Testis (tissue), 3 donors: ENCODE results near the gene ZNF827. TPM values are rescaled to one million over a fixed set of nuclear protein-coding genes. Genes with fewer than 3 reads are reported as not detected.

Experiments
- DNase-seq: peaks from one replicate; pipeline ENCODE4 v3.0.0-alpha.2; 2019
- H3K27ac ChIP-seq, 2 donors: fragments of 200-600 bp; sonication (generic); one replicate each; pipeline ENCODE4 v1.5.1; 2019
- H3K27me3 ChIP-seq: fragments of 200-600 bp; sonication (generic); one replicate; pipeline ENCODE4 v1.5.1; 2019
- H3K36me3 ChIP-seq: fragments of 200-600 bp; sonication (generic); one replicate; pipeline ENCODE4 v1.5.1; 2017; ENCODE audit warnings: low read depth; ENCODE audit errors: missing control alignments
- H3K4me1 ChIP-seq: fragments of 200-600 bp; sonication (generic); one replicate; pipeline ENCODE4 v1.5.1; 2019
- H3K4me3 ChIP-seq, 2 donors: fragments of 200-600 bp; sonication (generic); one replicate each; pipeline ENCODE4 v1.5.1; 2017 to 2019
- H3K9me3 ChIP-seq: fragments of 200-600 bp; sonication (generic); one replicate; pipeline ENCODE4 v1.5.1; 2017
- POLR2A ChIP-seq: fragments of 450-650 bp; IDR thresholded peaks from one replicate; pipeline ENCODE4 v1.6.1; 2017; ENCODE audit warnings: antibody characterized with exemption, mild to moderate bottlenecking, moderate library complexity
- WGBS, 2 donors: methylation state at CpG; one replicate each; pipeline ENCODE4 v1.1.5; 2018; 5-methylcytosine and 5-hydroxymethylcytosine counted together
- intact Hi-C: fragments of 100-400 bp; cut with DNase I; formaldehyde crosslinking; loops from one replicate; pipeline ENCODE4 v1.15.1; 2023; ENCODE audit warnings: low total_unique reads
- polyA plus RNA-seq: library from polyadenylated mRNA; stranded (reverse); fragments of 350-450 nt; fragmentation: Illumina TruSeq; extraction: RNeasy Lipid Tissue Mini Kit (QIAGEN cat#74804); gene quantifications from one replicate; pipeline ENCODE4 v1.2.3, GENCODE V29; 2014; ENCODE audit warnings: low read depth, low replicate concordance; ENCODE audit not compliant: insufficient read depth
- total RNA-seq, 2 donors: library from RNA; depleted of rRNA; stranded (reverse); fragments of >200 nt; gene quantifications; one replicate each; pipeline ENCODE4 v1.2.3, GENCODE V29; 2016
- TF ChIP-seq, protein P1 (sequence below), 3 experiments: fragments of 450-650 bp in 2 of 3; fragments of 200-600 bp in 1 of 3; sonication (generic) in 1 of 3; IDR thresholded peaks; one replicate each; pipeline ENCODE4 v1.5.1; 2016 to 2019; ENCODE audit warnings: antibody characterized with exemption in 3 of 3, mild to moderate bottlenecking in 2 of 3, moderate library complexity in 1 of 3

Gene ZNF827
- total and polyA plus RNA-seq, 3 donors from 2014 or later, result 13.9 to 46.8 (median 37.5) TPM

GRCh38 chr4:145799223-145799622 lies 139.4 kb downstream of the ZNF827 start:
- H3K27me3 ChIP-seq, result no peaks in the 10 kb centered on the region
- H3K9me3 ChIP-seq, result no peaks in the 10 kb centered on the region
- H3K36me3 ChIP-seq, result no peaks in the 10 kb centered on the region
- intact Hi-C loops, result no loop called here
- H3K4me3 ChIP-seq, result no peak overlapping the region
- WGBS, 2 donors, result 82 to 93% methylated on average over 2 of the region's 2 CpGs
- no peak for DNase-seq
- H3K4me1 ChIP-seq, result no peaks in the 10 kb centered on the region
- TF ChIP-seq, protein P1, sequence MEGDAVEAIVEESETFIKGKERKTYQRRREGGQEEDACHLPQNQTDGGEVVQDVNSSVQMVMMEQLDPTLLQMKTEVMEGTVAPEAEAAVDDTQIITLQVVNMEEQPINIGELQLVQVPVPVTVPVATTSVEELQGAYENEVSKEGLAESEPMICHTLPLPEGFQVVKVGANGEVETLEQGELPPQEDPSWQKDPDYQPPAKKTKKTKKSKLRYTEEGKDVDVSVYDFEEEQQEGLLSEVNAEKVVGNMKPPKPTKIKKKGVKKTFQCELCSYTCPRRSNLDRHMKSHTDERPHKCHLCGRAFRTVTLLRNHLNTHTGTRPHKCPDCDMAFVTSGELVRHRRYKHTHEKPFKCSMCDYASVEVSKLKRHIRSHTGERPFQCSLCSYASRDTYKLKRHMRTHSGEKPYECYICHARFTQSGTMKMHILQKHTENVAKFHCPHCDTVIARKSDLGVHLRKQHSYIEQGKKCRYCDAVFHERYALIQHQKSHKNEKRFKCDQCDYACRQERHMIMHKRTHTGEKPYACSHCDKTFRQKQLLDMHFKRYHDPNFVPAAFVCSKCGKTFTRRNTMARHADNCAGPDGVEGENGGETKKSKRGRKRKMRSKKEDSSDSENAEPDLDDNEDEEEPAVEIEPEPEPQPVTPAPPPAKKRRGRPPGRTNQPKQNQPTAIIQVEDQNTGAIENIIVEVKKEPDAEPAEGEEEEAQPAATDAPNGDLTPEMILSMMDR (IDR thresholded peaks at IDR 0.05), result no peak
- no peak for TF ChIP-seq POLR2A
- no peak overlapping the region for H3K27ac ChIP-seq

- Histone ChIP-seq H3K4me3 (no peak overlapping the region), H3K27me3 (no peaks in the 10 kb centered on the region), H3K4me1 (no peaks in the 10 kb centered on the region), H3K9me3 (no peaks in the 10 kb centered on the region), H3K36me3 (no peaks in the 10 kb centered on the region), H3K27ac (no peak overlapping the region)
- intact Hi-C loops, result no loop called here
- no peak for TF ChIP-seq POLR2A
- TF ChIP-seq, protein P1 (IDR thresholded peaks at IDR 0.05), result no peak
- DNase-seq, result no peak
These were observed 141.3 kb downstream of the ZNF827 start for GRCh38 chr4:145797278-145797677.

GRCh38 chr4:145796346-145796745 lies 142.3 kb downstream of the ZNF827 start:
- WGBS, 2 donors, result 88 to 92% methylated on average over 4 of the region's 4 CpGs
- no peak overlapping the region for H3K4me3 ChIP-seq
- no peak for DNase-seq
- no peaks in the 10 kb centered on the region for H3K36me3 ChIP-seq
- intact Hi-C loops, result no loop called here
- no peaks in the 10 kb centered on the region for H3K27me3 ChIP-seq
- H3K9me3 ChIP-seq, result no peaks in the 10 kb centered on the region
- H3K4me1 ChIP-seq, result peaks cover 3% of the 10 kb centered on the region
- TF ChIP-seq, protein P1 (IDR thresholded peaks at IDR 0.05), result no peak
- no peak for TF ChIP-seq POLR2A
- H3K27ac ChIP-seq, result no peak overlapping the region

DNA sequence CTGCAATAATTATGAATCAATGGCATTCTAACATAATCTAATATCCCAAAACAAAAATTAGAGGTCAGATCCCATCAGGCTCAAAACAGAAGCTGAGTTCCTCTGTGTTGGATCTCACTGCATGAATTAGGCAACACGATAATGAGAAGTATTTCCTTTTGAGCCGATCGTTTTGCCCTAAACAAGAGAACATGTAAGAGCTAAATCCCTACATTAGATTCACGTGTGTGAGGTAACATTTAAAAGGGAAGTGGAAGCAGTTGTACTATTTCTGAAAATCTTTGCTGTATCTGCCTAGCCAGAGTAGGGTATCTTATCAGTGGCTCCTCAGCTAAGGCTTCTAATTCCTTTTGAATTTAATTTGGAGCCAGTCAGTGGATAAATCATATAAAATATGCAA lies 143.1 kb downstream of the ZNF827 start:
- Histone ChIP-seq H3K4me1 (peaks cover 3% of the 10 kb centered on the region), H3K4me3 (no peak overlapping the region), H3K27ac (no peak overlapping the region), H3K27me3 (no peaks in the 10 kb centered on the region), H3K36me3 (no peaks in the 10 kb centered on the region), H3K9me3 (no peaks in the 10 kb centered on the region)
- TF ChIP-seq, protein P1 (IDR thresholded peaks at IDR 0.05), result no peak
- no peak for TF ChIP-seq POLR2A
- intact Hi-C loops, result no loop called here
- no peak for DNase-seq
- 85 to 89% methylated on average over 4 of the region's 4 CpGs for WGBS, 2 donors

DNA sequence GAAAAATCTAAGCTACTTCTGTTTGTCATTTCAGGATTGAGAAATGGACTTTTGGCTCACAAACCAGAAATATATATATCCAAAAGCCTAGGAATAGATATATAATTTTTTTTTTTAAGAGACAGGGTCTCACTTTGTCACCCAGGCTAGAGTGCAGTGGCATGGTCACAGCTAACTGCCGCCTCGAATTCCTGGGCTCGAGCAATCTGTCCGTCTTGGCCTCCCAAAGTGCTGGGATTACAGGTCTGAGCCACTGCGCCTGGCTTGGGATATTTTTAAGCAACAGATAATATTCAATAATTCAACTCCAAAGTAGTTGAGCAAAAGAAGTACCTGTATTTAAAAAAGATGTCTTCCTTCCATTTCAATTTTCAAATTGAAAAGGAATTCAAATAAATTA lies 146.2 kb downstream of the ZNF827 start:
- Histone ChIP-seq H3K36me3 (no peaks in the 10 kb centered on the region), H3K4me1 (peaks cover 3% of the 10 kb centered on the region), H3K27ac (no peak overlapping the region), H3K27me3 (no peaks in the 10 kb centered on the region), H3K4me3 (no peak overlapping the region), H3K9me3 (no peaks in the 10 kb centered on the region)
- intact Hi-C loops, result no loop called here
- no peak for DNase-seq
- TF ChIP-seq, protein P1 (IDR thresholded peaks at IDR 0.05), result no peak
- TF ChIP-seq POLR2A, result no peak
- WGBS, 2 donors, result 92 to 94% methylated on average over 5 of the region's 5 CpGs
